Measurements from ENCODE around the gene IZUMO2.

The IZUMO2 gene

GRCh38 chr19:50195224-50195623 lies 32.1 kb upstream of the IZUMO2 start:
- Mint-ChIP-seq H3K27ac (no peak overlapping the region), H3K4me1 (no peaks in the 10 kb centered on the region), H3K27me3 (peaks cover 57% of the 10 kb centered on the region), H3K4me3 (no peak overlapping the region), H3K9me3 (no peaks in the 10 kb centered on the region)
- DNase-seq (no peak), ATAC-seq (no peak)

DNA sequence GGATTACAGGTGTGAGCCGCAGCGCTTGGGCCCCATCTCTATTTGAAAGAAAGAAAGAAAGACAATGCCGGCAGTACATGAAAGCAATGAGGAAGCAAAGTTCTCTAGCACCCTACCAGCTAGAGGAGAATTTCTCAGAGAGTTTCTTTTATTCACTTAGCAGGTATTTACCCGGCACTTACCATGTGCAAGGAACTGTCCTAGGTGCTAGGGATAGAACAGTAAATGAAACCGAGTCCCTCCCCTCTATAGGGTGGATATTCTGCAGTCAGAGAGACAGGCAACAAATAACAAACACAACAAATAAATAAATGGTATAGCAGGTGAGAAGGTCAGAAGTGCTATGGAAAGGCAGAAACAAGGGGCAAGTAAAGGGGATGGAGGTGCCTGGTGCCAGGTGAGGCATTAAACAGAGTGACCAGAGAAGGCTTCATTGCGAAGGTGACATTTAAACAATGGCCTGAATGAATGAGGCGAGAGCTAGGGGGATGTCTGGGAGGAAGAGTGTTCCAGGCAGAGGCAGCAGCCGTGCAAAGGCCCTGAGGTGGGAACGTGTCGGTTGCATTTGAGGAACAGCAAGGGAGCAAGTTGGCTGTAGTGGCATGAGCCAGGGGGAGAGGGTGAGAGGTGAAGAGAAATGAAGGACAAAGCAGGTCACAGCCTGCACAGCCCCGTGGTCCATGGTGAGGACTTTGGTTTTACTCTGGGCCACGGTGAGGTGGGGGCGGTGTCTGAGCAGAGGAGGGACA lies 29.6 kb upstream of the IZUMO2 start:
- no peaks in the 10 kb centered on the region for H3K9me3 Mint-ChIP-seq
- DNase-seq (no peak), ATAC-seq (no peak)
- peak overlapping the region in 1 of 2 donors; percentile 0 for H3K27ac Mint-ChIP-seq
- peaks cover 54% of the 10 kb centered on the region for H3K27me3 Mint-ChIP-seq
- H3K4me1 Mint-ChIP-seq: no peaks in the 10 kb centered on the region
- no peak overlapping the region for H3K4me3 Mint-ChIP-seq

- Mint-ChIP-seq H3K27ac (no peak overlapping the region), H3K4me3 (no peak overlapping the region), H3K27me3 (peaks cover 40% of the 10 kb centered on the region), H3K4me1 (no peaks in the 10 kb centered on the region), H3K9me3 (no peaks in the 10 kb centered on the region)
- no peak for ATAC-seq
- DNase-seq: no peak
Measured at GRCh38 chr19:50191216-50191615, 28.1 kb upstream of the IZUMO2 start.

GRCh38 chr19:50190439-50190891 lies 27.4 kb upstream of the IZUMO2 start:
- Mint-ChIP-seq H3K9me3 (no peaks in the 10 kb centered on the region), H3K27me3 (peaks cover 33% of the 10 kb centered on the region), H3K27ac (no peak overlapping the region), H3K4me3 (no peak overlapping the region), H3K4me1 (no peaks in the 10 kb centered on the region)
- DNase-seq: no peak
- ATAC-seq: no peak

- Mint-ChIP-seq H3K4me3 (no peak overlapping the region), H3K27me3 (peaks cover 30% of the 10 kb centered on the region), H3K9me3 (no peaks in the 10 kb centered on the region), H3K27ac (no peak overlapping the region), H3K4me1 (no peaks in the 10 kb centered on the region)
- DNase-seq (no peak), ATAC-seq (no peak)
Measured at GRCh38 chr19:50189331-50189730, 26.2 kb upstream of the IZUMO2 start.

DNA sequence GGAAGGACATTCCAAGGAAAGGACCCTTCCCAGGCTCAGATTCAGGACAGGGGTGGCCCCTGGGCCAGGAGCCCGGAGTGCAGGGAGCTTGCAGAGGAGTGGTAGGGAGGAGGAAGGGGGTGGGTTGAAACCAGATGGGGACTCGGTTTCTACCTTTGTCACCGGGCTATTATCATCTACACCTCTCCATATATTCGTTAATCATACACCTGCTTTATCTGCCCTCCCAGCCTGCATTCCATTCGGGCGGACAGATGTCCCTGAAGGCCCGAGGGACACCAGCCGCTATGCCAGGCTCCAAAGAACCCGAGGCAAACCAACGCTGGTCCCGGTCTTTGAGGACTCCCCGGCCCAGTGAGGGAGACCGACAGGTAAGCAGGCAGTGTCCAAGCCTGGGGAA lies 24.9 kb upstream of the IZUMO2 start:
- no peak for ATAC-seq
- no peak for DNase-seq
- Mint-ChIP-seq H3K4me1 (no peaks in the 10 kb centered on the region), H3K9me3 (no peaks in the 10 kb centered on the region), H3K27ac (no peak overlapping the region), H3K27me3 (peaks cover 25% of the 10 kb centered on the region), H3K4me3 (no peak overlapping the region)

DNA sequence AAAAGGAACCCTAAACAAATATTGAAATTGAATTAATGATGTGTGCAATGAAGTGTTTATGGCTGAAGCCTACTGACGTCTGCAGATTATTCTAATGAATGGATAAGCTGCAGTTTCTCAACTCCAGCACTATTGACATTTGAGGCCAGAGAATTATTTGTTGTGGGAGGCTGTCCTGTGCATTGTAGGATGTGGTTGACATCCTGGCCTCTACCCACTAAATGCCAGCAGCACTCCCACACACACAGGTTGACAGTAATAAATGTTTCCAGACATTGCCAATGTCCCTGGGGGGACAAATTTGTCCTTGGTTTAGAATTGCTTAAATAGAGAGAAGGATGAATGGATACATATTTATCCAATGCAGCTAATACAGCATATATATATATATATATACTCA lies 21.1 kb upstream of the IZUMO2 start:
- DNase-seq: no peak
- Mint-ChIP-seq H3K27me3 (peaks cover 6% of the 10 kb centered on the region), H3K4me3 (no peak overlapping the region), H3K9me3 (no peaks in the 10 kb centered on the region), H3K4me1 (peaks cover under 1% of the 10 kb centered on the region), H3K27ac (no peak overlapping the region)
- ATAC-seq: no peak

GRCh38 chr19:50181121-50181520 lies 18.0 kb upstream of the IZUMO2 start:
- ATAC-seq: no peak
- Mint-ChIP-seq H3K4me1 (peaks cover 4% of the 10 kb centered on the region), H3K4me3 (no peak overlapping the region), H3K27ac (no peak overlapping the region), H3K27me3 (no peaks in the 10 kb centered on the region), H3K9me3 (no peaks in the 10 kb centered on the region)
- DNase-seq: no peak

DNA sequence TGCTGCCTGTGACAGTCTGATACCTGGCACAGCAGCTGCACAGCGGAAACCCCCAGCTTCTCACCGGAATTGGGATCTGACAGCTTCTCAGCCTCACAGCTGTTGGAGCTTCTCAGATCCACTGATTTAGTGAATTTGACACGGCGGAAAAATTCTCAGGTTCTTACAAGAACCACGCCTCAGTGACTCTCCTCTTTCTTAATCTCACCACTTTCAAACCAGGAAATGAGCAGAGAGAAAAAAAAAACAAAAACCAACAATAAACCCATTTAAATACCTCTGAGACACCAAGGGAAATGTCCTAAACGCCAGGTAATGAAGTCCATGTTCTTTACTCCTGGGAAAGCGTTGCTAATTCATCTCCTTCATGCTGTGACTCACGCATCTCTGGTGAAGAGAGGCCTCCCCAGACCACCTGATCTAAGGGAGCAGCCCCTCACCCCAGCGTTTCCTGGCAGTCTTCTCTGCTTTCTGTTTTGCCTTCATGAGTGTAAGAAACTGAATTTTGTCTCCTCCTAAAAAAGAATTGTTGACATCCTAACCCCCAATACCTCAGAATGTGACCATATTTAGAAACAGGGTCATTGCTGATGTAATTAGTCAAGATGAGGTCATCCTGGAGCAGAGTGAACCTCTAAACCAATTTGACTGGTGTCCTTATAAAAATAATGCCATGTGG lies 15.9 kb upstream of the IZUMO2 start:
- ATAC-seq: no peak
- no peak overlapping the region for H3K4me3 Mint-ChIP-seq
- DNase-seq: no peak
- H3K4me1 Mint-ChIP-seq: peaks cover 4% of the 10 kb centered on the region
- H3K27ac Mint-ChIP-seq: no peak overlapping the region
- H3K27me3 Mint-ChIP-seq: peaks cover 5% of the 10 kb centered on the region
- peaks cover 0 to 5% of the 10 kb centered on the region in 2 donors for H3K9me3 Mint-ChIP-seq

DNA sequence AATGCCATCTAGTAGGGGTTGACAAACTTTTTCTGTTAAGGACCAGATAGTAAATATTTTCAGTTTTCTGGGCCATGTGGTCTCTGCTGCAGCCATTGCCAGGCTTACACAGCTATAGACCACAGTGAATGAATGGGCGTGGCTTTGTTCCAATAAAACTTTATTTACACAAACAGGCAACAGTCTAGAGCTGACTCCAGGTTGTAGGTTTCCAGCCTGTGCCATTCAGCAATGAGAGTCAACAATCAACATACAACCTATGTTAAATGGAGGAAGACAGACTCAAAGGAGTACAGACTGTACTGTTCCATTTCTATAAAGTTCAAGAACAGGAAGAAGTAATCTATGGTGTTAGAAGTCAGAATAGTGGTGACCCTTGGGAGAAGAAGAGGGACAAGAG lies 15.2 kb upstream of the IZUMO2 start:
- H3K4me1 Mint-ChIP-seq: peaks cover 4% of the 10 kb centered on the region
- ATAC-seq: no peak
- peaks cover 5% of the 10 kb centered on the region for H3K27me3 Mint-ChIP-seq
- H3K9me3 Mint-ChIP-seq: peaks cover 0 to 5% of the 10 kb centered on the region in 2 donors
- no peak overlapping the region for H3K4me3 Mint-ChIP-seq
- DNase-seq: no peak
- H3K27ac Mint-ChIP-seq: no peak overlapping the region

DNA sequence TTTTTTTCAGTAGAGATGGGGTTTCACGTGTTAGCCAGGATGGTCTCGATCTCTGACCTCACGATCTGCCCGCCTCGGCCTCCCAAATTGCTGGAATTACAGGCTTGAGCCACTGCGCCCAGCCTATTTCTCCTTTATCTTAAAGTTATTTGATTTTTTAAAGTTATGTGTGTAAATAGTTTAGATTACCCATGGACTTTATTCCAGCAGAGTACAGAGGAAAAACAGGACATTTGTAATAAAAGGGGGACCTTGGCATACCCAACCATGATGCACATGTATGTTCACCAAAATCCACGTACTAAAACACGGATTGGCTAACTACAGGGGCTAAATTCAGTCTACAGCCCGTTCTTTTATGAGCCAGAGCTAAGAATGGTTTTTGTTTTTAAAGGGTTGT lies 13.7 kb upstream of the IZUMO2 start:
- Mint-ChIP-seq H3K27ac (no peak overlapping the region), H3K9me3 (peaks cover 0 to 5% of the 10 kb centered on the region in 2 donors), H3K4me3 (no peak overlapping the region), H3K4me1 (peaks cover 4% of the 10 kb centered on the region), H3K27me3 (peaks cover 5% of the 10 kb centered on the region)
- DNase-seq (no peak), ATAC-seq (no peak)

- H3K4me3 Mint-ChIP-seq: no peak overlapping the region
- DNase-seq (no peak), ATAC-seq (no peak)
- H3K9me3 Mint-ChIP-seq: peaks cover 0 to 5% of the 10 kb centered on the region in 2 donors
- H3K27me3 Mint-ChIP-seq: peaks cover 5% of the 10 kb centered on the region
- H3K27ac Mint-ChIP-seq: no peak overlapping the region
- H3K4me1 Mint-ChIP-seq: peaks cover 4% of the 10 kb centered on the region
Measured at GRCh38 chr19:50175924-50176323, 12.8 kb upstream of the IZUMO2 start.

DNA sequence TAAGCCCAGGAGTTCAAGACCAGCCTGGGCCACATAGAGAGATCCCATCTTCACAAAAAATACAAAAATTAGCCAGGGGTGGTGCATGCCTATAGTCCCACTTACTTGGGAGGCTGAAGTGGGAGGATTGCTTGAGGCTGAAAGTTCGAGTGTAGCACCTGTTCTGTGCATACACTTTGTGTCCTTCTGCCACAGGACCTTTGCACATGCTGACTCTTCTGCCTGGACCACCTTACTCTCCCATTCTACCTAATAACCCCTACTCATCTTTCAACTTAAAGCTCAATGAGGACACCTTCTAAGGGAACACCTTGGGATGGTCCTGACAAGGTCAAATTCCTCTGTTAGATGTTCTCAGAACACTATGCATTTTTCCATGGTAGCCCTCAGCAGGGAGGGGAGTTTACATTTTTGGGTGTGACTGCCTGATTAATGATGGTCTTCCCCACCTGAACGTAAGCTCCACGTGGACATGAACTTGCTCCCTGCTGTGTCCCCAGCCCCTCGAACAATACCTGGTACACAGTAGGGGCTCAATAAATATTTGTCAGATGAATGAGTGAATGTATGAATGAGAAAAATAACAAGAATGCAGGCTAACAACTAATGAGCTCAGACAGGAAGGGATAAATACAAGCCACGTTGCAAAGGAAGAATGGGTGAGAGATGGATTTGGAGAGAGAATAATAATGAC lies 11.2 kb upstream of the IZUMO2 start:
- H3K4me3 Mint-ChIP-seq: no peak overlapping the region
- no peak for ATAC-seq
- H3K27me3 Mint-ChIP-seq: peaks cover 15% of the 10 kb centered on the region
- no peak overlapping the region for H3K27ac Mint-ChIP-seq
- peaks cover 4% of the 10 kb centered on the region for H3K4me1 Mint-ChIP-seq
- peaks cover 0 to 5% of the 10 kb centered on the region in 2 donors for H3K9me3 Mint-ChIP-seq
- no peak for DNase-seq

- no peak overlapping the region for H3K27ac Mint-ChIP-seq
- DNase-seq (no peak), ATAC-seq (peak; percentile 48)
- peaks cover 20% of the 10 kb centered on the region for H3K27me3 Mint-ChIP-seq
- peaks cover 0 to 5% of the 10 kb centered on the region in 2 donors for H3K9me3 Mint-ChIP-seq
- no peak overlapping the region for H3K4me3 Mint-ChIP-seq
- H3K4me1 Mint-ChIP-seq: no peaks in the 10 kb centered on the region
Measured at GRCh38 chr19:50173127-50173526, 10.0 kb upstream of the IZUMO2 start.

- no peak overlapping the region for H3K27ac Mint-ChIP-seq
- H3K9me3 Mint-ChIP-seq: peaks cover 0 to 5% of the 10 kb centered on the region in 2 donors
- H3K27me3 Mint-ChIP-seq: peaks cover 20% of the 10 kb centered on the region
- no peak overlapping the region for H3K4me3 Mint-ChIP-seq
- ATAC-seq (no peak), DNase-seq (no peak)
- no peaks in the 10 kb centered on the region for H3K4me1 Mint-ChIP-seq
Measured at GRCh38 chr19:50172726-50173125, 9.6 kb upstream of the IZUMO2 start.

DNA sequence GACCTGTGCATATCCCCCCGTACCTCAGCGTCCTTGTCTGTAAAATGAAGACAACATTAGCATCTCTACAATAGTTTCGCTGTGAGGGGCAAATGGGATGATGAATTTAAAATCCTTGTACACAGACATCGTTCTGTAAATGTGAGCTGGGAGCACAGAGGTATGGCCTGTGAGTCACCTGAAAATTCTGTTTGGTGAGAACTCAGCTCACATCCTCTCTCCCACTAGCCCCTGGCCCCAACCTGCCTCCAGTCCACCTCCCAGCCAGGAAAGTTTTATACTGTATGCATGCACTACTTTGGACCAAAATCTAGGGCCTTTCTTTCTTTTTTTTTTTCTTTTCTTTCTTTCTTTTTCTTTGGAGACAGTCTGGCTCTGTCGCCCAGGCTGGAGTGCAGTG lies 8.7 kb upstream of the IZUMO2 start:
- Mint-ChIP-seq H3K4me1 (no peaks in the 10 kb centered on the region), H3K4me3 (no peak overlapping the region), H3K9me3 (peaks cover 0 to 5% of the 10 kb centered on the region in 2 donors), H3K27me3 (peaks cover 27% of the 10 kb centered on the region), H3K27ac (no peak overlapping the region)
- no peak for ATAC-seq
- DNase-seq: no peak
